GM12865 (cell line): ENCODE data around the gene TTC12.

Experiments used
- DNase-seq: peaks from one replicate; pipeline ENCODE4 v3.0.0; 2010; ENCODE audit warnings: low read depth
- H3K4me3 ChIP-seq: 2 replicates; pipeline ENCODE4 v1.5.1; 2011; ENCODE audit warnings: mild to moderate bottlenecking, low read depth, low read length, control low read depth
- TF ChIP-seq, protein P1 (sequence below): IDR thresholded peaks from 2 replicates; pipeline ENCODE4 v1.5.1; 2011; ENCODE audit warnings: low read length, control low read depth, low read depth, inconsistent platforms; ENCODE audit not compliant: insufficient read depth; ENCODE audit errors: missing control alignments

Gene TTC12

GRCh38 chr11:113276466-113276865, 37.9 kb upstream of the TTC12 start:
- H3K4me3 ChIP-seq: no peak overlapping the region
- DNase-seq: no peak
- TF ChIP-seq, protein P1, sequence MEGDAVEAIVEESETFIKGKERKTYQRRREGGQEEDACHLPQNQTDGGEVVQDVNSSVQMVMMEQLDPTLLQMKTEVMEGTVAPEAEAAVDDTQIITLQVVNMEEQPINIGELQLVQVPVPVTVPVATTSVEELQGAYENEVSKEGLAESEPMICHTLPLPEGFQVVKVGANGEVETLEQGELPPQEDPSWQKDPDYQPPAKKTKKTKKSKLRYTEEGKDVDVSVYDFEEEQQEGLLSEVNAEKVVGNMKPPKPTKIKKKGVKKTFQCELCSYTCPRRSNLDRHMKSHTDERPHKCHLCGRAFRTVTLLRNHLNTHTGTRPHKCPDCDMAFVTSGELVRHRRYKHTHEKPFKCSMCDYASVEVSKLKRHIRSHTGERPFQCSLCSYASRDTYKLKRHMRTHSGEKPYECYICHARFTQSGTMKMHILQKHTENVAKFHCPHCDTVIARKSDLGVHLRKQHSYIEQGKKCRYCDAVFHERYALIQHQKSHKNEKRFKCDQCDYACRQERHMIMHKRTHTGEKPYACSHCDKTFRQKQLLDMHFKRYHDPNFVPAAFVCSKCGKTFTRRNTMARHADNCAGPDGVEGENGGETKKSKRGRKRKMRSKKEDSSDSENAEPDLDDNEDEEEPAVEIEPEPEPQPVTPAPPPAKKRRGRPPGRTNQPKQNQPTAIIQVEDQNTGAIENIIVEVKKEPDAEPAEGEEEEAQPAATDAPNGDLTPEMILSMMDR: no peak

DNA sequence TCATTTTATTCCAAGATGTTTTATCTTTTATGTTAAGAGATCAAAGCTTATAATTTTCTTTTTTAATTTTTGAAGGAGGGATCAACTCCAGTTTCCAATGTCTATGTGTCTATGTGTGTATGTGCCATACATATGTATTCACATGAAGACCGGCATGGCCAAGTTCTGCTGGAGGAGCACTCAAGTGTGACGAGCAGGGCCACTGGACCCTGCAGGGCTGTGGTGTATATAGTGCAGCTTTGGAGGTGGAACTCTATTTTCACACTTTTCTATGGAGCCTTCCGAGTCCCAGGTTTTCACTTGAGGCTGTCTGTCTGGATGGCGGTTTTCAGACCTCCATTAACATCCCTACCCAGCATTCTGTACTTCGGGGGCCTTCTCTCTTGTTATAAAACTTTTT, 36.5 kb upstream of the TTC12 start:
- TF ChIP-seq, protein P1: no peak
- H3K4me3 ChIP-seq: no peak overlapping the region
- DNase-seq: no peak

DNA sequence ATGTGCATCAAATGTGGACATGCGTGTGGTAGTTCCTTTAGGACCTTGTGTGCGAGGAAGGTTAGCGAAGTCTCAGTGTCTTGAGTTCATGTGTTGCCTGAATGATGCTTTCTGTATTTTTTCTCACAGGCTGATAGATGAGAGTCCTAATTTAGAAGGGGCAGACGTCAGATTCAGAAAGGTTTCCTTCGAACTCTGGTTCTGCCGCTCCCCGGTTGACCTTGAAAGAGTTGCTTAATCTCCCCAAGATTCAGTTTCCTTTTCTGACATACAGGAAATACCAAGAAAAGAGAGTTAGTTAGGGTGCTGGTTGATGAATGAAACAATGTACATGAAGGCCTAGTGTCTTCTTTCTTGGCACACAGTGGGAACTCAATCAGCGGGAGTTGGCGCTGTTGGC, 35.9 kb upstream of the TTC12 start:
- TF ChIP-seq, protein P1: no peak
- H3K4me3 ChIP-seq: no peak overlapping the region
- no peak for DNase-seq

GRCh38 chr11:113278925-113279324, 35.5 kb upstream of the TTC12 start:
- no peak for DNase-seq
- H3K4me3 ChIP-seq: no peak overlapping the region
- TF ChIP-seq, protein P1: no peak

DNA sequence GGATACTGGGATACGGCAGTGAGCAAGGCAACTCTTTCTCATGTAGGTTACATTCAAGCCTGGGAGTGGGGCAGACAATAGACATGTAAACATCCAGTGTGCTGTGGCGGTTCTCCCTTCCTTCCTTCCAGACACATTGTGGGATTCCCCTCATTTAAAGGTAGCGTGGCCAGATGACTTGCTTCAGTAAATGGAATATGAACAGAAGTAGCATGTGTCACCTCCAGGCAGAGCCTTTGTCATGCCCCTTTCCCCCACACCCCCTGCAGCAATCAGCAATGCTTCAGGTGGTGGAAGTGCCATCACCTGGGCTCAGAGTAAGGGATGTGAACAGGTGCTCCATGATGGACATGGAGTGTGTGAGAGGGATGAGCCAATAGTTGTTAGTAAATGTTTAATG, 34.8 kb upstream of the TTC12 start:
- DNase-seq: no peak
- TF ChIP-seq, protein P1: no peak
- no peak overlapping the region for H3K4me3 ChIP-seq

DNA sequence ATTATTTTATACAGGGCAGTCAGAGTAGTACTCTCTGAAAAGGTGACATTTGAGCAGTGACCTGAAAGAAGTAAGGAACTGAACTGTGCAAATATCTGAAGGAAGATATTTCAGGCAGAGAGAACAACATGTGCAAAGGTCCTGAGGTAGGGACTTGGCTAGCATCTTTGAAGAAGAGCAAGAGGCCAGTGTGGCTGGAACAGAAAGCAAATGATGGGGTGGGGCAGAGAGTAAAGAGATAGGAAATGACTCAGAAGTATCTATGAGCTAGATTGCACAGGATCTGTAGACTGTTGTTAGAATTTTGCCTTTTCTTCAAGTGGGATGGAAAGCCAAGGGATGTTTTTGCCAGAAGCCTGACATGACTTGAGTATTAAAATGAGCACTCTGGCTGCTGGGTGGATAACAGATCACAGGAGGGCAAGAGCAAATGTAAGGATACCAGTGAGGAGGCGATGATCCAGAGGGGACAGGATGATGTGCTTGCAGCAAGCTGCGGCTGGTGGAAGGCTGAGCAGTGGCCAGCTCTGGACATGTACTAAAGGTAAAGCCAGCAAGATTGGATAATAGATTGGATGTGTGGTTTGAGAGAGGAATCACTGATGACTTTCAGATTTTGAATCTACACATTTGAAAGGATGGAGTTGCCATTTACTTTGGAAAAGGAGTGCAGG, 33.2 kb upstream of the TTC12 start:
- no peak overlapping the region for H3K4me3 ChIP-seq
- no peak for DNase-seq
- TF ChIP-seq, protein P1: no peak

GRCh38 chr11:113282898-113283437, 31.4 kb upstream of the TTC12 start:
- TF ChIP-seq, protein P1: no peak
- no peak for DNase-seq
- H3K4me3 ChIP-seq: no peak overlapping the region
